ENCODE results near the gene DDAH1. TPM values are rescaled to one million over a fixed set of nuclear protein-coding genes. Genes with fewer than 3 reads are reported as not detected.

Gene DDAH1
- total and polyA plus RNA-seq, 2 of the 8 experiments (the other 6 are each of a cell fraction or from before 2014, with no cell fraction given): 22.8 to 54.5 TPM

DNA sequence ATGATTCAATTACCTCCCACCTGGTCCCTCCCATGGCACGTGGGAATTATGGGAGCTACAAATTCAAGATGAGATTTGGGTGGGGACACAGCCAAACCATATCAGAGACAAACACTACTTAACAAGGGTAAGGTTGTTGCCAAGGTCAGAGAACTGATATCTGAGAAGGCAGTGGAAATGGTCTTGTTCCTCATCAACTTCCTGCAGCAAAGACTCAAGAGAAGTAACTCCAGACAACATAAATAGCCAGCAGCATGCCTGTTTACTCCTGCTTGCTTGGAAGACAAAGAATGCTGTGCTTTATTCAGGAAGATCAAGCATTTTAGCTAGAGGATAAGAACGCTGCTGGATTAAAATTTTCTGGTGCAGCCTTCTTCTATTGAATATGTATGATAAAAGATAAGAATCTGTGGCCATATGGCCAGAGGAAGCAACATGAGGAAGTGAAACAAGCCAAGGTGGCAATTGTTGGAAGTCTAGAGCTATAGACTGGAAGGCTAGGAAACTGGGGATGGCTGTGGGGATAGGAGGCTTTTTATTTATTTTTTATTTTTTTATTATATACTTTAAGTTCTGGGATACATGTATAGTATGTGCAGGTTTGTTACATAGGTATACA is 36.4 kb downstream of the DDAH1 start:
- H3K4me3 ChIP-seq (ENCODE audit: extremely low read depth in 1 of 4, insufficient read depth in 2 of 4, low read depth in 3 of 4, low read length in 4 of 4): no peak overlapping the region
- H3K23me2 ChIP-seq (ENCODE audit: low read depth, low read length): no peaks in the 10 kb centered on the region
- H2BK5ac ChIP-seq (ENCODE audit: low read depth, low read length): no peak overlapping the region
- H2BK12ac ChIP-seq (ENCODE audit: low read depth, low read length): no peak overlapping the region
- H3K36me3 ChIP-seq (ENCODE audit: control insufficient read depth in 2 of 4, insufficient read depth in 4 of 4, low read length in 3 of 4): no peaks in the 10 kb centered on the region
- H2BK15ac ChIP-seq (ENCODE audit: low read length): no peak overlapping the region
- H3K18ac ChIP-seq (ENCODE audit: extremely low read depth, low read length): no peak overlapping the region
- CTCF ChIA-PET (ENCODE audit: partially characterized antibody): no interaction called here
- no peaks in the 10 kb centered on the region for H3K79me2 ChIP-seq (ENCODE audit: control insufficient read depth in 1 of 2, insufficient read depth in 2 of 2, low read length in 2 of 2)
- H2AK5ac ChIP-seq (ENCODE audit: low read depth, low read length): no peak overlapping the region
- H4K8ac ChIP-seq (ENCODE audit: extremely low read depth, insufficient read depth, low read length): no peak overlapping the region
- no peak overlapping the region for H3K27ac ChIP-seq (ENCODE audit: low read depth, low read length)
- POLR2A ChIA-PET (ENCODE audit: partially characterized antibody): no interaction called here
- no peak overlapping the region for H3K4me2 ChIP-seq (ENCODE audit: insufficient read depth in 1 of 2, low read depth in 2 of 2, low read length in 2 of 2)
- H3K27me3 ChIP-seq (replicated peaks in 1 of 4; ENCODE audit: control insufficient read depth in 3 of 4, extremely low read depth in 1 of 4, insufficient read depth in 3 of 4, low read length in 3 of 4): no peaks in the 10 kb centered on the region
- no peak overlapping the region for H2AFZ ChIP-seq (ENCODE audit: low read length)
- DNase-seq (ENCODE audit: low read depth in 1 of 2, low spot score in 2 of 2) (no peak), FAIRE-seq (no peak)
- no peak overlapping the region for H2BK20ac ChIP-seq (ENCODE audit: low read length)
- no peak overlapping the region for H3K4ac ChIP-seq (replicated peaks; ENCODE audit: insufficient read length, low read depth, low read length)
- H3K56ac ChIP-seq (replicated peaks; ENCODE audit: insufficient read length, low read depth, low read length): no peak overlapping the region
- H3K79me1 ChIP-seq (ENCODE audit: low read depth, low read length): no peaks in the 10 kb centered on the region
- no peak overlapping the region for H3K9ac ChIP-seq (replicated peaks in 1 of 4; ENCODE audit: extremely low read depth in 1 of 4, low read depth in 3 of 4, low read length in 3 of 4)
- H4K20me1 ChIP-seq (replicated peaks in 1 of 2; ENCODE audit: control insufficient read depth in 1 of 2, insufficient read depth in 2 of 2, low read length in 2 of 2): peaks cover 0 to 2% of the 10 kb centered on the region in 2 experiments
- 87% methylated on average over 2 of the region's 2 CpGs; no CpG with 5 or more reads in 1 of the 2 experiments for WGBS, 2 experiments (ENCODE audit: extremely low coverage in 1 of 2, insufficient coverage in 1 of 2, insufficient read length in 1 of 2, insufficient replicate concordance in 2 of 2, low coverage in 1 of 2, low lambda C conversion rate in 2 of 2, missing lambda C conversion rate in 1 of 2)
- H4K91ac ChIP-seq (replicated peaks; ENCODE audit: insufficient read length, low read length): no peak overlapping the region
- H3K23ac ChIP-seq (ENCODE audit: insufficient read length): no peak overlapping the region
- no peaks in the 10 kb centered on the region for H3K4me1 ChIP-seq (replicated peaks in 1 of 4; ENCODE audit: control insufficient read depth in 3 of 4, insufficient read depth in 4 of 4, low read length in 3 of 4)
- H3K14ac ChIP-seq (ENCODE audit: insufficient read length): no peak overlapping the region
- no peak overlapping the region for H4K5ac ChIP-seq (ENCODE audit: insufficient read length, low read depth, low read length)
- H3K9me3 ChIP-seq (ENCODE audit: insufficient read depth in 2 of 2, low read depth in 1 of 2, low read length in 1 of 2): no peaks in the 10 kb centered on the region
- H2BK120ac ChIP-seq (replicated peaks; ENCODE audit: low read depth, low read length): no peak overlapping the region
- TF ChIP-seq JUN (IDR thresholded peaks at IDR 0.05; ENCODE audit: low read depth, low read length): no peak
- TF ChIP-seq ASH2L (IDR thresholded peaks at IDR 0.05; ENCODE audit: low read length): no peak
- TF ChIP-seq TCF12 (IDR thresholded peaks at IDR 0.05; ENCODE audit: low read depth, low read length): no peak
